ENCODE results near the gene LCN12.

Gene LCN12

GRCh38 chr9:136973618-136974617 lies 21.8 kb downstream of the LCN12 start:
- FAIRE-seq (no peak), DNase-seq (ENCODE audit: insufficient read length, low spot score) (no peak)
- TF ChIP-seq POLR2A (IDR thresholded peaks at IDR 0.05; ENCODE audit: low read depth, low read length), result no peak

GRCh38 chr9:136974817-136975535 lies 22.9 kb downstream of the LCN12 start:
- no peak for TF ChIP-seq POLR2A (IDR thresholded peaks at IDR 0.05; ENCODE audit: low read depth, low read length)
- peak; percentile 82 for DNase-seq (ENCODE audit: insufficient read length, low spot score)
- no peak for FAIRE-seq

- FAIRE-seq (no peak), DNase-seq (ENCODE audit: insufficient read length, low spot score) (no peak)
- TF ChIP-seq POLR2A (IDR thresholded peaks at IDR 0.05; ENCODE audit: low read depth, low read length), result no peak
Measured at GRCh38 chr9:136975644-136976043, 23.6 kb downstream of the LCN12 start.

- no peak for FAIRE-seq
- TF ChIP-seq POLR2A (IDR thresholded peaks at IDR 0.05; ENCODE audit: low read depth, low read length), result no peak
- no peak for DNase-seq (ENCODE audit: insufficient read length, low spot score)
Measured at GRCh38 chr9:136977223-136977622, 25.1 kb downstream of the LCN12 start, which contains the start of gene PTGDS. TSS of gene PTGDS (plus strand) at chr9:136977504. CDS start at chr9:136977579, 75 bp downstream.

- FAIRE-seq, result no peak
- TF ChIP-seq POLR2A (IDR thresholded peaks at IDR 0.05; ENCODE audit: low read depth, low read length), result no peak
Measured at GRCh38 chr9:136977649-136978072, 25.6 kb downstream of the LCN12 start.

GRCh38 chr9:136978073-136978864 lies 26.2 kb downstream of the LCN12 start:
- peak; percentile 91 for DNase-seq (ENCODE audit: insufficient read length, low spot score)
- FAIRE-seq, result no peak
- TF ChIP-seq POLR2A (IDR thresholded peaks at IDR 0.05; ENCODE audit: low read depth, low read length), result no peak

More at GRCh38 chr9:136977649-136978072, 25.6 kb downstream of the LCN12 start:
- DNase-seq (ENCODE audit: insufficient read length, low spot score), result no peak

GRCh38 chr9:136978865-136979544 lies 26.9 kb downstream of the LCN12 start:
- no peak for DNase-seq (ENCODE audit: insufficient read length, low spot score)
- no peak for FAIRE-seq
- no peak for TF ChIP-seq POLR2A (IDR thresholded peaks at IDR 0.05; ENCODE audit: low read depth, low read length)

GRCh38 chr9:136979769-136980587 lies 27.9 kb downstream of the LCN12 start:
- FAIRE-seq (no peak), DNase-seq (ENCODE audit: insufficient read length, low spot score) (no peak)
- TF ChIP-seq POLR2A (IDR thresholded peaks at IDR 0.05; ENCODE audit: low read depth, low read length), result no peak

- TF ChIP-seq POLR2A (IDR thresholded peaks at IDR 0.05; ENCODE audit: low read depth, low read length), result no peak
- FAIRE-seq (no peak), DNase-seq (ENCODE audit: insufficient read length, low spot score) (no peak)
Measured at GRCh38 chr9:136980669-136981478, 28.8 kb downstream of the LCN12 start.

GRCh38 chr9:136981588-136982231 lies 29.6 kb downstream of the LCN12 start:
- DNase-seq (ENCODE audit: insufficient read length, low spot score) (peak; percentile 83), FAIRE-seq (no peak)
- TF ChIP-seq POLR2A (IDR thresholded peaks at IDR 0.05; ENCODE audit: low read depth, low read length), result no peak

Measured in H54 (cell line).